Body of pancreas (tissue), 4 donors: ENCODE results near the gene RELCH. TPM values are rescaled to one million over a fixed set of nuclear protein-coding genes. Genes with fewer than 3 reads are reported as not detected.

Source experiments
- ATAC-seq: fragments of 150-250 bp; one replicate; pipeline ENCODE4 v1.9.1; 2016
- DNase-seq, 4 donors: peaks; one replicate each; pipeline ENCODE4 v3.0.0-alpha.2; 2019
- H3K27ac ChIP-seq, 4 donors: fragments of 200-600 bp; sonication (generic); 1 replicate in 3 of 4; 2 replicates in 1 of 4; pipeline versions ENCODE4 v1.5.1 to v1.6.1; 2016 to 2019; ENCODE audit warnings: mild to moderate bottlenecking in 1 of 4, mixed read lengths in 1 of 4, moderate library complexity in 1 of 4
- H3K27me3 ChIP-seq, 2 donors: fragments of 200-600 bp; sonication (generic); one replicate each; pipeline ENCODE4 v1.6.0; 2016; ENCODE audit warnings: mild to moderate bottlenecking in 1 of 2
- H3K36me3 ChIP-seq, 2 donors: fragments of 200-600 bp; sonication (generic); replicated peaks in 1 of 2; 2 replicates each; pipeline ENCODE4 v1.5.1; 2016; ENCODE audit warnings: low read depth in 2 of 2; ENCODE audit not compliant: insufficient read depth in 1 of 2
- H3K4me1 ChIP-seq: fragments of 200-600 bp; sonication (generic); one replicate; pipeline ENCODE4 v1.6.0; 2016
- H3K4me3 ChIP-seq, 2 donors: fragments of 200-600 bp; sonication (generic); 1 replicate in 1 of 2; 2 replicates in 1 of 2; pipeline ENCODE4 v1.5.1; 2016 to 2019
- H3K9me3 ChIP-seq, 3 donors: fragments of 200-600 bp; sonication (generic); 1 replicate in 2 of 3; 2 replicates in 1 of 3; pipeline ENCODE4 v1.5.1; 2016
- POLR2A ChIP-seq, 3 donors: fragments of 450-650 bp; IDR thresholded peaks; one replicate each; pipeline ENCODE4 v1.6.1; 2016; ENCODE audit warnings: antibody characterized with exemption in 3 of 3, mild to moderate bottlenecking in 2 of 3
- WGBS, 2 donors: methylation state at CpG; one replicate each; pipeline ENCODE4 v1.1.5; 2017; 5-methylcytosine and 5-hydroxymethylcytosine counted together
- intact Hi-C: fragments of 100-400 bp; cut with DNase I; formaldehyde crosslinking; loops from one replicate; pipeline ENCODE4 v1.15.1; 2023
- total RNA-seq, 2 donors: library from RNA; depleted of rRNA; stranded (reverse); fragments of >200 nt; gene quantifications; one replicate each; pipeline ENCODE4 v1.1.0, GENCODE V29; 2016
- TF ChIP-seq, protein P1 (sequence below), 7 experiments: fragments of 450-650 bp in 4 of 7; fragments of 200-600 bp in 3 of 7; sonication (generic) in 3 of 7; IDR thresholded peaks; one replicate each; pipeline ENCODE4 v1.5.1; 2016 to 2019; ENCODE audit warnings: antibody characterized with exemption in 7 of 7

The RELCH gene
- total RNA-seq, 2 donors from 2014 or later, result 13.5 to 51.4 TPM

DNA sequence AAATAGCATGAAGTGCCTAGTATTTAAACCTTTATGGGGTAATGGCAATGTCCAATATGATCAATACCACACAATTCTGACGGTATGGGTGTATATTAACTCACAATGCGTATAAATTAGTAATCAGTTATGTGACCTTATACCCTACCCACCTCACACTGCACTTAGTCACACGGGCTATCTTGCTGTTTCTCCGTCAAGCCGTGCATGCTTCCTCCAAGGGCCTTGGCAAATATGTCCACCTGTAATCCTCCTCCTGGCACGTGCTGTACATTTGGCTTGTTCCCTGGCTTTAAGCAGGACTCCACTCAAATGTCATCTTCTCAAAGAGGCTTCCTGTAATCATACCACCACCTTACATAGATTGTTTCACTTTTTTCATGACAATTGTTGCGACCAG lies 150.3 kb downstream of the RELCH start:
- 60 to 70% methylated on average over 7 of the region's 7 CpGs for WGBS, 2 donors
- intact Hi-C loops, result no loop called here
- no peaks in the 10 kb centered on the region for H3K27me3 ChIP-seq
- H3K9me3 ChIP-seq, result no peaks in the 10 kb centered on the region
- ATAC-seq (no peak), DNase-seq (no peak)
- H3K27ac ChIP-seq, result no peak overlapping the region
- peaks cover 4% of the 10 kb centered on the region for H3K4me1 ChIP-seq
- TF ChIP-seq POLR2A (IDR thresholded peaks at IDR 0.05), result no peak
- TF ChIP-seq, protein P1, sequence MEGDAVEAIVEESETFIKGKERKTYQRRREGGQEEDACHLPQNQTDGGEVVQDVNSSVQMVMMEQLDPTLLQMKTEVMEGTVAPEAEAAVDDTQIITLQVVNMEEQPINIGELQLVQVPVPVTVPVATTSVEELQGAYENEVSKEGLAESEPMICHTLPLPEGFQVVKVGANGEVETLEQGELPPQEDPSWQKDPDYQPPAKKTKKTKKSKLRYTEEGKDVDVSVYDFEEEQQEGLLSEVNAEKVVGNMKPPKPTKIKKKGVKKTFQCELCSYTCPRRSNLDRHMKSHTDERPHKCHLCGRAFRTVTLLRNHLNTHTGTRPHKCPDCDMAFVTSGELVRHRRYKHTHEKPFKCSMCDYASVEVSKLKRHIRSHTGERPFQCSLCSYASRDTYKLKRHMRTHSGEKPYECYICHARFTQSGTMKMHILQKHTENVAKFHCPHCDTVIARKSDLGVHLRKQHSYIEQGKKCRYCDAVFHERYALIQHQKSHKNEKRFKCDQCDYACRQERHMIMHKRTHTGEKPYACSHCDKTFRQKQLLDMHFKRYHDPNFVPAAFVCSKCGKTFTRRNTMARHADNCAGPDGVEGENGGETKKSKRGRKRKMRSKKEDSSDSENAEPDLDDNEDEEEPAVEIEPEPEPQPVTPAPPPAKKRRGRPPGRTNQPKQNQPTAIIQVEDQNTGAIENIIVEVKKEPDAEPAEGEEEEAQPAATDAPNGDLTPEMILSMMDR (IDR thresholded peaks at IDR 0.05), result no peak
- H3K36me3 ChIP-seq, result no peaks in the 10 kb centered on the region
- no peak overlapping the region for H3K4me3 ChIP-seq

DNA sequence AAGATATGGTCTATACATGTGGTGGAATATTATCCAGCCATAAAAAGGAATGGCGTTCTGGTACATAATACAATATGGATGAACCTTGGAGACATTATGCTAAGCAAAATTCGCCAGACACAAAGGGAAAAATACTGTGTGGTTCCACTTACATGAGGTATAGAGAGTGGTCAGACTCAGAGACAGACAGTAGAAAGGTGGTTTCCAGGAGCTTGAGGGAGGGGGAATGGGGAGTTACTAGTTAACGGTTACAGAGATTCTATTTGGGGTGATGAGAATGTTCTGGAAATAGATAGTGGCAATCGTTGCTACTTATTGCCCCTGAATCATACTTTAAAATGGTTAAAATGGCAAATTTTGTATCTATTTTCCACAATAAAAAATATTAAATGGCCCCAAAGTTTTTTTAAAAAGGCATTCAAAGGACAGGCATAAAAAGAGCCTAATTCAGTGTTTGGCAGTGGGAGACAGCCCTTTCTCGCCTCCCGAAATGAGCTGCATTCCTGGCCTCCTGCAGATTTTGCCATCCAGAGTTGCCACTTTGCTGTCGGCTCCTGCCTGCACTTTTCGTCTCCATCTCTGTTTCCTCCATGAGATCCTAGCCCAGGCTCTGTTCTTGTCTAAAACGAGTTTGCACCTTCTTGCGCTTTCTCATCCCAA lies 151.5 kb downstream of the RELCH start:
- Histone ChIP-seq H3K36me3 (no peaks in the 10 kb centered on the region), H3K4me3 (no peak overlapping the region), H3K9me3 (no peaks in the 10 kb centered on the region), H3K27ac (no peak overlapping the region), H3K27me3 (no peaks in the 10 kb centered on the region), H3K4me1 (peaks cover 4% of the 10 kb centered on the region)
- ATAC-seq (no peak), DNase-seq (no peak)
- TF ChIP-seq, protein P1 (IDR thresholded peaks at IDR 0.05), result no peak
- TF ChIP-seq POLR2A (IDR thresholded peaks at IDR 0.05), result no peak
- 72 to 79% methylated on average over 10 of the region's 10 CpGs for WGBS, 2 donors
- intact Hi-C loops, result no loop called here

DNA sequence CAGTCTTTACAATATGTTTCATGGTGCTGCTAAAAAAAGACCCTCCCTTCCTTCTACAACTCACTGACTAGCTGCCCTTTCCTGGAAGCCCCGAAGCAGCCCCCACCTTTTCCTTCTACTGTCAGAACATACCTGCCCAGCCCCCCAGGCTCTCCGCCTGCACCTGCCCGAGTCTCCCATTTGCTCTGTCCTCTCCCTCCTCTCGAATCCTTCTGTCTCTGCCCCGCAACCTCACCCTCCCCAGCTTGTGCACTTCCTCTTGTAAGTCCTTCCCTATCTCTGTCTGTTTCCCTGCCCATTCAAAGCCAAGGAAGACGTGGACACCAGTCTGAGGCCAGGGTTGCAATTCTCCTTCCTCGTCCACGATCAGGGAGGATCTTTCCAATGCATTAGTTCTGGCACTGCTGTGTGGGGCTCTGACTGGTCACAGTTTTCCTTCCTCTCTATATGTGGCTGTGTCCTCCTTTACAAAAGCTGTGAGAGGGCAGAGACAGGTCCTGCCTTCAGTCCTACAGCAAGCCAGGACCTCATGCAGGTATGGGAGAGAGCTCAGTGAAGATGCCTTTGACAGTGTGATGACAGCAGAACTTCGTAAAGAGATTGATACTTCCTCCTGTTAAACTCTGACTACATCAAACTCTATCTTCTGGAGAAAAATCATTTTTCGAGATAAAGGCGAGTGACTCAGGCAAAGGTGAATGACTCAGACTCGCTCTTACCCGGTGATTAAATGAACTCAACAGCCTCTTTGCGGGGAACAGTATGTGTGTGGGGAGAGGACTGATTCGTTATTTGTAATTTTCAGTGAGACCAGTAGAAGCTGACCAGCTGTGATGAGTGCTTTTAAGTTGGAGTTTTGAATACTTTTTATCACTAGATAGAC lies 152.3 kb downstream of the RELCH start:
- Histone ChIP-seq H3K4me3 (no peak overlapping the region), H3K4me1 (peaks cover 4% of the 10 kb centered on the region), H3K27me3 (no peaks in the 10 kb centered on the region), H3K9me3 (no peaks in the 10 kb centered on the region), H3K27ac (no peak overlapping the region), H3K36me3 (no peaks in the 10 kb centered on the region)
- TF ChIP-seq, protein P1 (IDR thresholded peaks at IDR 0.05), result no peak
- TF ChIP-seq POLR2A (IDR thresholded peaks at IDR 0.05), result no peak
- WGBS, 2 donors, result 62 to 69% methylated on average over 15 of the region's 15 CpGs
- DNase-seq, result no peak
- ATAC-seq, result no peak
- intact Hi-C loops, result no loop called here

DNA sequence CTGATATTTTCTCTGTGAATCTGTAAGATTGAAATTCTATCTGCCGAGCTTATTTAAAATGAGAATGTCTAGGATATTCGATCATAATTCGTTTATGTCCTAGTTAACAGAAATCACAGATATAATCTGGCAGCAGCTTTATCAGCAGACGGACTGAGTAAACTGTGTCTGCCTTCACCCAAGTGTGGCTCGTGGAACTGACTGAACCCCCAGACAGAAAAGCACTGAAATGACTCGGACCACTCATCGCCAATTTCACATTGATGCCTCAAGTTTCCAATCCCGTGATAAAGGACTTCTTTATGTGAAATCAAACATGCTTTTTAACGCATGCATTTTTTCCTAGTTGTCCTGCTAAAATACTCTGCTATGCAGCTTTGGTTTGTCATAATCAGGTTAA lies 153.9 kb downstream of the RELCH start:
- no peaks in the 10 kb centered on the region for H3K27me3 ChIP-seq
- no peak for TF ChIP-seq POLR2A (IDR thresholded peaks at IDR 0.05)
- TF ChIP-seq, protein P1 (IDR thresholded peaks at IDR 0.05), result no peak
- no peaks in the 10 kb centered on the region for H3K9me3 ChIP-seq
- 62% methylated on average over 9 of the region's 9 CpGs for WGBS, 2 donors
- DNase-seq, result no peak
- peaks cover 4% of the 10 kb centered on the region for H3K4me1 ChIP-seq
- H3K27ac ChIP-seq, result no peak overlapping the region
- intact Hi-C loops, result no loop called here
- no peak for ATAC-seq
- no peak overlapping the region for H3K4me3 ChIP-seq
- H3K36me3 ChIP-seq, result no peaks in the 10 kb centered on the region
